ENCODE results near the gene CBL. TPM values are rescaled to one million over a fixed set of nuclear protein-coding genes. Genes with fewer than 3 reads are reported as not detected.

CBL gene
- total RNA-seq, 3 donors from 2014 or later, result 11.0 to 24.4 (median 13.1) TPM

DNA sequence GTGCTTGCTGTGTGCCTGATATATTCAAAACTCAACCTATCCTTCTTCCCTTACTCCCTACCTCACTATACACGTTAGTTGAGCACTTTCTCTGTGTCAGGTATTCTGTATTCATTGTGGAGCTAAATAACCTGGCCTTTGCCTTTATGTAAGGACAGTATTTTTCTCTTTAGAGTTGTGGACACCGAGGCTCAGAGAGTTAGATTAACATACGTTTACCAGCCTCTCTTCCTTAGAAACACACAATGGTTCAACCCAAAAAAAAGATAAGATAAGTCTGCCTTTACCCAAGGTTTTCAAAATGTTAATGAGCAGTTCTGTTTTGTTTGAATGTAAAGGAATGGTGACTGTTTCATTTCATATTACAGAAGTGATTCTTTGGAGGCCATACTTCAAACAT is 45.0 kb downstream of the CBL start:
- H3K36me3 ChIP-seq (ENCODE audit: low read depth), result no peaks in the 10 kb centered on the region
- intact Hi-C loops (cut with DNase I, micrococcal nuclease), result no loop called here
- no peak for TF ChIP-seq CTCF (IDR thresholded peaks at IDR 0.05)
- H3K4me1 ChIP-seq (ENCODE audit: low read depth), result no peaks in the 10 kb centered on the region
- H3K4me3 ChIP-seq, result no peak overlapping the region
- ATAC-seq, result no peak
- no peak for DNase-seq
- H3K9me3 ChIP-seq, result no peaks in the 10 kb centered on the region

DNA sequence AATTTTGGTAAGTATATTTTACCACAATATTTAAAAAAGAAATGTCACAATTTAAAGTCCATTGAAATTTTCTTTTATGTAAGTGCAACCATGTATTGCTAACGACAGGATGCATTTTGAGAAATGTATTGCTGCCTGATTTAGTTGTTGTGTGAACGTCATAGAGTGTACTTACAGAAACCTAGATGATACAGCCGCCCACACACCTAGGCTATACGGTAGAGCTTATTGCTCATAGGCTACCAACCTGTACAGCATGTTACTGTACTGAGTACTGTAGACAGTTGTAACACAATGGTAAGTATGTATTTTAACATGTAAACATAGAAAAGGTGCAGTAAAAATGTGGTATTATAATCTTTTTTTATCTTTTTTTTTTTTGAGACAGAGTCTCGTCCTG is 48.1 kb downstream of the CBL start:
- H3K4me3 ChIP-seq, result no peak overlapping the region
- intact Hi-C loops (cut with DNase I, micrococcal nuclease), result no loop called here
- no peak for TF ChIP-seq CTCF (IDR thresholded peaks at IDR 0.05)
- no peak for DNase-seq
- H3K4me1 ChIP-seq (ENCODE audit: low read depth), result no peaks in the 10 kb centered on the region
- H3K9me3 ChIP-seq, result no peaks in the 10 kb centered on the region
- no peak for ATAC-seq
- no peaks in the 10 kb centered on the region for H3K36me3 ChIP-seq (ENCODE audit: low read depth)

- intact Hi-C loops (cut with DNase I, micrococcal nuclease), result no loop called here
- TF ChIP-seq CTCF (IDR thresholded peaks at IDR 0.05), result no peak
- peak; percentile 12 for ATAC-seq
Observed at GRCh38 chr11:119258180-119258579, 52.0 kb downstream of the CBL start.

DNA sequence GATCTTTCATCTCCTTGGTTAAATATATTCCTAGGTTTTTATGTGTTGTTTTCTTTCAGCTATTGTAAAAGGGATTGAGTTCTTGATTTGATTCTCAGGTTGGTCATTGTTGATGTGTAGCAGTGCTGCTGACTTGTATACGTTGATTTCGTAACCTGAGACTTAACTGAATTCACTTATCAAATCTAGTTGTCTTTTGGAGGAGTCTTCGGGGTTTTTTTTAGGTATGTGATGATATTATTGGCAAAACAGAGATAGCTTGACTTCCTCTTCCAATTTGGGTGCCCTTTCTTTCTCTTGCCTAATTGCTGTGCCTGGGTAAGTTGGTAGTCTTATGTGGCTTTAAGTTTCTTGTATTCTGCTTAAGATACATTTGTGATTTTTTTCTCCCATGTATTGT is 52.8 kb downstream of the CBL start:
- Histone ChIP-seq H3K4me3 (no peak overlapping the region), H3K9me3 (no peaks in the 10 kb centered on the region), H3K4me1 (ENCODE audit: low read depth) (peaks cover 9% of the 10 kb centered on the region), H3K36me3 (ENCODE audit: low read depth) (no peaks in the 10 kb centered on the region)
- no peak for TF ChIP-seq CTCF (IDR thresholded peaks at IDR 0.05)
- intact Hi-C loops (cut with DNase I, micrococcal nuclease), result no loop called here
- DNase-seq (no peak), ATAC-seq (no peak)

More at GRCh38 chr11:119258180-119258579, 52.0 kb downstream of the CBL start:
- Histone ChIP-seq H3K9me3 (no peaks in the 10 kb centered on the region), H3K36me3 (ENCODE audit: low read depth) (no peaks in the 10 kb centered on the region), H3K4me1 (ENCODE audit: low read depth) (peaks cover 9% of the 10 kb centered on the region), H3K4me3 (no peak overlapping the region)
- no peak for DNase-seq

DNA sequence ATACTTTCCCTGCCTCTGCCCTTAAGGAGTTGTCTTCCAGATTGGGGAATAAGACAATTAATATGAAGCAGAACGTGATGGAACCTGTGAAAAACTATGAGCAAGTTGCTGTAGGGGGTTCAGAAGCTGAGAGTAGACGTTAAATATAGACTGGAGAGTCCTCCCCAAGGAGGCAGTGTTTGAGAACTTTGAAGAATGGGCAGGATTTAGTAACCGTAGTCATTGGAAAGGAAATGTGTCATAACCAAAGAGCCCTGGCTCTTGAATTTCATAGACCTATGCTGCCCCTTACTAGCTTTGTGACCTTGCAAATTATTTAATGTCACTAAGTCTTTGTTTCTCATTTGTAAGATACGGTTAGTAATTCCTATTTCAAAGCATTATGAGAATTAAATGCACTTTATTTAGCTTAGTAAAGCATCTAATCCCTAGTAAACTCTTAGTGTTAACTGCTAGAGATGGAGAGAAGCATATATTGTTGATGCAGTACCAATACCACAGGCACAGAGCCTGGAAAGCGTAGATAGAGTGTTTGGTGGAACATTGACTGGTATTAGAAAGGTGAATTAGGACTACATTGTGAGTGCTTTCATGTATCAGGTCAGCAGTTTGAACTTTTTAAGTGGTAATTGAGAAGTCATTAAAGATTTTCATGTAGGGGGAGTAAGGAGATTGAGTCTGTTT is 56.7 kb downstream of the CBL start:
- ATAC-seq (peak; percentile 30), DNase-seq (no peak)
- Histone ChIP-seq H3K4me3 (no peak overlapping the region), H3K9me3 (no peaks in the 10 kb centered on the region), H3K4me1 (ENCODE audit: low read depth) (peaks cover 9% of the 10 kb centered on the region), H3K36me3 (ENCODE audit: low read depth) (no peaks in the 10 kb centered on the region)
- intact Hi-C loops (cut with DNase I, micrococcal nuclease), result no loop called here
- no peak for TF ChIP-seq CTCF (IDR thresholded peaks at IDR 0.05)
